SK-N-SH treated with all-trans-retinoic acid at 6 μM for 48 hours (cell line): ENCODE measurements around the gene GRHL3.

ENCODE experiments used
- ATAC-seq: fragments of 200-7000 bp; cut with Tn5 transposase; 3 replicates; pipeline ENCODE4 v1.9.1; 2020; ENCODE audit warnings: mild to moderate bottlenecking, moderate library complexity
- ARNTL ChIP-seq: fragments of 450-650 bp; formaldehyde crosslinking; IDR thresholded peaks from 2 replicates; pipeline ENCODE4 v1.5.0; 2020; ENCODE audit warnings: low read depth, mild to moderate bottlenecking, moderate library complexity, borderline replicate concordance
- BACH2 ChIP-seq: fragments of 250-450 bp; sonication (Bioruptor Pico); IDR thresholded peaks from 2 replicates; pipeline ENCODE4 v1.9.0; 2021; ENCODE audit warnings: mild to moderate bottlenecking, borderline replicate concordance
- CREB5 ChIP-seq: fragments of 250-450 bp; sonication (Bioruptor Pico); IDR thresholded peaks from 2 replicates; pipeline ENCODE4 v1.5.1; 2020; ENCODE audit warnings: low read depth, mild to moderate bottlenecking, moderate library complexity
- ESRRG ChIP-seq: fragments of 250-450 bp; sonication (Bioruptor Pico); IDR thresholded peaks from 2 replicates; pipeline ENCODE4 v1.6.1; 2021; ENCODE audit warnings: mild to moderate bottlenecking
- GLIS3 ChIP-seq: fragments of 250-450 bp; sonication (Bioruptor Pico); IDR thresholded peaks from 2 replicates; pipeline ENCODE4 v1.5.0; 2020; ENCODE audit warnings: mild to moderate bottlenecking, moderate library complexity
- ISL1 ChIP-seq: fragments of 250-450 bp; sonication (Bioruptor Pico); IDR thresholded peaks from 2 replicates; pipeline ENCODE4 v2.1.2; 2022; ENCODE audit warnings: mild to moderate bottlenecking, moderate library complexity
- OSR1 ChIP-seq: fragments of 250-450 bp; sonication (Bioruptor Pico); IDR thresholded peaks from 2 replicates; pipeline ENCODE4 v1.8.0; 2022; ENCODE audit warnings: moderate library complexity, mild to moderate bottlenecking, inconsistent platforms
- PATZ1 ChIP-seq: fragments of 250-450 bp; sonication (Bioruptor Pico); IDR thresholded peaks from 2 replicates; pipeline ENCODE4 v1.8.0; 2020; ENCODE audit warnings: mild to moderate bottlenecking, moderate library complexity, borderline replicate concordance
- POU6F1 ChIP-seq: fragments of 250-450 bp; sonication (Bioruptor Pico); IDR thresholded peaks from 2 replicates; pipeline ENCODE4 v1.8.0; 2021; ENCODE audit warnings: low read depth, mild to moderate bottlenecking, moderate library complexity, borderline replicate concordance
- PPARA ChIP-seq: fragments of 250-450 bp; sonication (Bioruptor Pico); IDR thresholded peaks from 2 replicates; pipeline ENCODE4 v1.5.0; 2020; ENCODE audit warnings: mild to moderate bottlenecking, borderline replicate concordance
- RARB ChIP-seq: fragments of 250-450 bp; sonication (Bioruptor Pico); IDR thresholded peaks from 2 replicates; pipeline ENCODE4 v1.8.0; 2021; ENCODE audit warnings: mild to moderate bottlenecking, moderate library complexity
- SNAI2 ChIP-seq: fragments of 250-450 bp; sonication (Bioruptor Pico); IDR thresholded peaks from 2 replicates; pipeline ENCODE4 v1.5.0; 2020; ENCODE audit warnings: mild to moderate bottlenecking, moderate library complexity
- TOX ChIP-seq: fragments of 250-450 bp; sonication (Bioruptor Pico); IDR thresholded peaks from 2 replicates; pipeline ENCODE4 v1.8.0; 2021; ENCODE audit warnings: mild to moderate bottlenecking, moderate library complexity, borderline replicate concordance
- TSHZ2 ChIP-seq: fragments of 250-450 bp; sonication (Bioruptor Pico); IDR thresholded peaks from 2 replicates; pipeline ENCODE4 v1.5.0; 2020; ENCODE audit warnings: mild to moderate bottlenecking, moderate library complexity
- ZC3H10 ChIP-seq: fragments of 250-450 bp; sonication (Bioruptor Pico); IDR thresholded peaks from 2 replicates; pipeline ENCODE4 v1.5.1; 2021; ENCODE audit warnings: mild to moderate bottlenecking, moderate library complexity
- ZFP3 ChIP-seq: fragments of 250-450 bp; sonication (Bioruptor Pico); IDR thresholded peaks from 2 replicates; pipeline ENCODE4 v1.5.0; 2020; ENCODE audit warnings: mild to moderate bottlenecking, moderate library complexity
- ZFP30 ChIP-seq: fragments of 450-650 bp; formaldehyde crosslinking; IDR thresholded peaks from 2 replicates; pipeline ENCODE4 v1.5.0; 2022; ENCODE audit warnings: mild to moderate bottlenecking, moderate library complexity
- ZNF565 ChIP-seq: fragments of 450-650 bp; formaldehyde crosslinking; conservative IDR thresholded peaks from 2 replicates; pipeline ENCODE4 v1.5.0; 2020; ENCODE audit warnings: low read depth, mild to moderate bottlenecking, moderate library complexity
- ZNF70 ChIP-seq: fragments of 450-650 bp; formaldehyde crosslinking; IDR thresholded peaks from 2 replicates; pipeline ENCODE4 v1.5.0; 2020; ENCODE audit warnings: mild to moderate bottlenecking, moderate library complexity
- ZNF8 ChIP-seq: fragments of 450-650 bp; formaldehyde crosslinking; IDR thresholded peaks from 2 replicates; pipeline ENCODE4 v1.5.0; 2020; ENCODE audit warnings: mild to moderate bottlenecking, moderate library complexity

The GRHL3 gene

GRCh38 chr1:24373710-24374109 lies 54.6 kb downstream of the GRHL3 start:
- ATAC-seq: no peak
- TF ChIP-seq PPARA (no peak), OSR1 (no peak)

GRCh38 chr1:24374891-24375786 lies 56.0 kb downstream of the GRHL3 start:
- peak; percentile 68 for ATAC-seq
- TF ChIP-seq GLIS3 (CRISPR knock-in tag) (no peak), TSHZ2 (CRISPR knock-in tag) (no peak), ESRRG (CRISPR knock-in tag) (no peak), ZNF8 (CRISPR knock-in tag) (no peak), ZFP3 (no peak)

- TF ChIP-seq ZFP30 (CRISPR knock-in tag) (no peak), BACH2 (CRISPR knock-in tag) (no peak), CREB5 (no peak), TOX (CRISPR knock-in tag) (no peak), ESRRG (CRISPR knock-in tag) (no peak), PPARA (no peak), SNAI2 (CRISPR knock-in tag) (no peak), TSHZ2 (CRISPR knock-in tag) (no peak), ISL1 (CRISPR knock-in tag) (no peak), PATZ1 (CRISPR knock-in tag) (no peak), ZNF8 (CRISPR knock-in tag) (no peak), ZNF565 (no peak)
- ATAC-seq: no peak
Observed at GRCh38 chr1:24379733-24380315, 60.7 kb downstream of the GRHL3 start.

- TF ChIP-seq TOX (CRISPR knock-in tag) (no peak), ARNTL (CRISPR knock-in tag) (no peak), ESRRG (CRISPR knock-in tag) (no peak), OSR1 (no peak), ZFP3 (no peak), RARB (no peak), ZC3H10 (no peak), POU6F1 (no peak), ZFP30 (CRISPR knock-in tag) (no peak), GLIS3 (CRISPR knock-in tag) (no peak), PATZ1 (CRISPR knock-in tag) (no peak), ZNF70 (no peak), PPARA (no peak), BACH2 (CRISPR knock-in tag) (no peak), SNAI2 (CRISPR knock-in tag) (no peak)
- no peak for ATAC-seq
Observed at GRCh38 chr1:24380508-24380907, 61.4 kb downstream of the GRHL3 start.
